Limb (tissue), 2 donors: ENCODE results near the gene POP7.
"Not testable (repeated sequence)": the region's sequence is repeated elsewhere in the genome, so short reads cannot be mapped to it uniquely, and the experiment has no call there.

ENCODE experiments used
- DNase-seq, 2 donors: peaks; one replicate each; pipeline ENCODE4 v3.0.0-alpha.2; 2016; ENCODE audit errors: extremely low spot score in 2 of 2

Gene POP7

GRCh38 chr7:100705753-100706671, at the start of gene POP7:
POP7 (plus strand) TSS chr7:100706121; CDS start chr7:100706831, 710 bp downstream.
- peak; percentile 98 to 100 for DNase-seq

DNA sequence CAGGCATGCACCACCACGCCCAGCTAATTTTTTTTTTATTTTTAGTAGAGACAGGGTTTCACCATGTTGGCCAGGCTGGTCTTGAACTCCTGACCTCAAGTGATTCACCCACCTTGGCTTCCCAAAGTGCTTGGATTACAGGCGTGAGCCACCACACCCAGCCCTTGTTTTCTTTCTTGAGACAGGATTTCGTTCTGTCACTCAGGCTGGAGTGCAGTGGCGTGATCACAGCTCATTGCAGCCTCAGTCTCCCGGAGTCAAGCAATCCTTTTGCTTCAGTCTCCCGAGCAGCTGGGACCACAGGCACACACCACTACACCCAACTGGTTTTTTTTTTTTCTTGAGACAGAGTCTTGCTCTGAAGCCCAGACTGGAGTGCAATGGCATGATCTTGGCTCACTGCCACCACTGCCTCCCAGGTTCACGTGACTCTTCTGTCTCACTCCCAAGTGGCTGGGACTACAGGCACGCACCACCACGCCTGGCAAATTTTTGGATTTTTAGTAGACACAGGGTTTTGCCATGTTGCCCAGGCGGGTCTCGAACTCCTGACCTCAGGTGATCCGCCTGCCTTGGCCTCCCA, 43.6 kb upstream of the POP7 start:
- not testable (repeated sequence) for DNase-seq

GRCh38 chr7:100665168-100665726, 40.7 kb upstream of the POP7 start:
- no peak for DNase-seq

GRCh38 chr7:100667331-100668068, 38.4 kb upstream of the POP7 start:
- DNase-seq: no peak

DNA sequence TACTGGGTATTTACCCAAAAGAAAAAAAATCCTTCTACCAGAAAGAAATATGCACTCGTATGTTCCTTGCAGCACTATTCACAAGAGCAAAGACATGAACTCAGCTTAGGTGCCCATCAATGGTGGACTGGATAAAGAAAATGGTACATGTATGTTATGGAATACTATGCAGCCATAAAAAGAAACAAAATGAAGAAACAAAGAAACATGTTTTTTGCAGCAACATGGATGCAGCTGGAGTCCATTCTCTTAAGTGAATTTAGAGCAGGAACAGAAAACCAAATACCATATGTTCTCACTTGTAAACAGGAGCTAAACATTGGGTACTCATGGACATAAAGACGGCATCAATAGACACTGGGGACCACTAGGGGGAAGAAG, 37.9 kb upstream of the POP7 start:
- DNase-seq: no peak

DNA sequence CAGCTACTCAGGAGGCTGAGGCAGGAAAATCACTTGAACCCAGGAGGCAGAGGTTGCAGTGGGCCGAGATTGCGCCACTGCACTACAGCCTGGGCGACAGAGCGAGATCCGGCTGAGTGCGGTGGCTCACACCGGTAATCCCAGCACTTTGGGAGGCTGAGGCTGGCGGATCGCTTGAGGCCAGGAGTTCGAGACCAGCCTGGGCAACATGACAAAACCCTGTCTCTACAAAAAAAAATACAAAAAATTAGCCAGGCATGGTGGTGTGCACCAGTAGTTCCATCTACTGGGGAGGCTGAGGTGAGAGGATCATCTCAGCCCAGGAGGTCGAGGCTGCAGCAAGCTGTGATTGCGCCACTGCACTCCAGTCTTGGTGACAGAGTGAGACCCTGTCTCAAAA, 36.8 kb upstream of the POP7 start:
- not testable (repeated sequence) for DNase-seq

DNA sequence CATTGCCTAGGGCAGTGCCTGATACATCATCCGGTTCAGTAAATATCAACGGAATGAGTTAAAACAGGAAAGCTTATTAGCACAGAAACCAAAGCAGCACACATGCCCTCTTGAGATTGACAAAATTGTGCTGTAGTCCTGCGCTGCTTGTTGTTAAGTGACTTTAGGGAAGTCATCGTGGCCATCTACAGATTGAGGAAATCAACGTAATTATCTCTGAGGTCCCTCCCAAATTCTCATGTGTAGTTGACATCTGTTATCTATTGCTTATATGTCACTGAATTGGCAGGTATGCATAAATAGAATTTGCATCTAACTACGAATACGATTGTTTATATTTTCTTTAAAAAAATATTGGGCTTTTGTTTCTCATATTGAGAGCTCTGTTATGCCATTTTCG, 35.8 kb upstream of the POP7 start:
- no peak for DNase-seq

GRCh38 chr7:100671353-100672327, 34.3 kb upstream of the POP7 start:
- no peak for DNase-seq

- DNase-seq: peak; percentile 96 to 99
Measured at GRCh38 chr7:100673302-100673941, 32.5 kb upstream of the POP7 start, which contains the start of gene GNB2. GNB2 (plus strand) TSS chr7:100673740; CDS start chr7:100676266, 2,526 bp downstream.

GRCh38 chr7:100673942-100674410, 31.9 kb upstream of the POP7 start:
- DNase-seq: no peak

GRCh38 chr7:100674411-100675104, 31.4 kb upstream of the POP7 start:
- DNase-seq: peak in 1 of 2 donors; percentile 67

DNA sequence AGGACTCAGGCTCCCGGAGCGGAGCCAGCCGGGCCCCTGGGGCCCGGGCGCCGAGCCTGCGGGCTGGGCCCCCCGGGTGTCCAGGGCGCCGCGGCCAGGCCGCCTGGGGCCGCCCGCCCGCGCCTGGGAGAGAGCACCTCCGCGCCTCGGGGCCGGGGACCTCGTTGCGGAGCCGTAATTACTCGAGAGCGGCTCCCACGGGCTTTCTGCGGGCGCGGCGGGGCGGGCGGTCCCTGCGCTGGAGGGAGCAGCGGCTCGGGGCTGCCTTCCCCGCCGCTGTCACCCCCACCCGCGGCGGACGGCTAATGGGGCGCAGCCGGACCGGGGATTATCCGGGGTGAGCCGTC, 30.8 kb upstream of the POP7 start:
- no peak for DNase-seq

DNA sequence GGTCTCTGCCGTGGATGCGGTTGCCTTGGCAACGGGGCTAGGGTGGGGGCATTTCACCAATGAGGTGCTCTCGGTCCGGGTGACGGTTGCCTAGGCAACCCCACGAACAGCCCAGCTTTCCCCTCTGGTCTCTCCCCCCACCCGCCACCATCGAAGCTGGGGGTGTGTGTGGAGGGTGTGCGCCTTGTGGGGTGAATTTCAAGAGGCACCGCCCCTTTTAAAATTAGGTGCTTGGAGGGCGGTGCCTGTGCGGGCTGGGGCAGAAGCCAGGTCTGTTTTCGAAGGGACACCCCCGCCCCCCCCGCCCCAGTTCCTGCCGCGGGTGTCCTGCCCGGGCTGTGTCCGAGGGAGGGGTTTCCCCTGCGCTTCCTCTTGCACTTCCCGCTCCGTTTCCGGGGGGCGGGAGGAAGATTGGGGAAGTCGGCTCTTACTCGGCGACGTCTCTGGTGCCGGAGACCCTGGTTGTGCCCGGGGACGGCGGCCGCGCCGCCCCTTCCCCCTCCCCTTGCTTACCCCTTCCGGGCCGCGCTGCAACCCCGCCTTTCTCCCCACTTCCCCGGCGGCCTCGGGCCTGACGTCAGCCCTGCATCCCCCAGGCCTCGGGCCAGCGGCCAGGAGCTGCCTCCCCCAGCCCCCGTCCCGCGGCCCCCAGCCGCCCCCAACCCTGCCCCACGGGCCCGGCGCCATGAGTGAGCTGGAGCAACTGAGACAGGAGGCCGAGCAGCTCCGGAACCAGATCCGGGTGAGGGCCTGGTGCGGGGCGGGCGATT, 30.2 kb upstream of the POP7 start:
- DNase-seq: peak; percentile 61 to 87

DNA sequence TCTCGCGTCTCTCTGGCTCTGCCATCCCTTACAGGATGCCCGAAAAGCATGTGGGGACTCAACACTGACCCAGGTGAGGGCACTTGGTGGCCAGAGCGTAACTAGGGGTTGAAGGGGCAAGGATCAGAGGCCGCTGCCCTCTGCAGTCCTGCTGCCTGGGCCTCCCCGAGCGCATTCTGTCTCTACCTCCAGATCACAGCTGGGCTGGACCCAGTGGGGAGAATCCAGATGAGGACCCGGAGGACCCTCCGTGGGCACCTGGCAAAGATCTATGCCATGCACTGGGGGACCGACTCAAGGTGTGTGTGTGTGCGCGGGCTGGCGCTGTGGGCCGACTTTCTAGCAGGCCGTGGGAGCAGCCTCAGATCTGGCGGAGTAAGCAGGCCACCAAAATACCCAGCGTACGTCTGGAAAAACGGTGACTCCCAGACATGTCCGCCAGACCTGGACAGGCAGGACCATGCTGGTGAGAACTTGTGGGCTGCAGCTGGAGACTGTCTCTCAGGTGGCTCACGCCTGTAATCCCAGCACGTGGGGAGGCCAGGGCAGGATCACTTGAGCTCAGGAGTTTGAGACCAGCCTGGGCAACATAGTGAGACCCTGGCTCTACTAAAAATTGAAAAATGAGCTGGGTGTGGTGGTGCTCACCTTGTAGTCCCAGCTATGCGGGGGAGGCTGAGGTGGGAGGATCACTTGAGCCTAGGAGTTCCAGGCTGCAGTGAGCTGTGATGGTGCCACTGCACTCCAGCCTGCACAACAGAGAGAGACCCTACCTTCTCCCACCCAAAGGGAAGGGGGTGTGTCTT, 29.2 kb upstream of the POP7 start:
- peak in 1 of 2 donors; percentile 43 for DNase-seq

GRCh38 chr7:100677308-100678267, 28.3 kb upstream of the POP7 start:
- peak in 1 of 2 donors; percentile 39 for DNase-seq

- DNase-seq: peak in 1 of 2 donors; percentile 38
Measured at GRCh38 chr7:100678291-100678984, 27.5 kb upstream of the POP7 start.
